Right forelimb (tissue), 1 donor: ENCODE results near the gene ROGDI.
"Not testable (repeated sequence)": the region's sequence is repeated elsewhere in the genome, so short reads cannot be mapped to it uniquely, and the experiment has no call there.

ENCODE experiments used
- DNase-seq: peaks from one replicate; pipeline ENCODE4 v3.0.0-alpha.2; 2018

The ROGDI gene

GRCh38 chr16:4790261-4790660 lies 12.2 kb downstream of the ROGDI start:
- no peak for DNase-seq

GRCh38 chr16:4788910-4789309 lies 13.5 kb downstream of the ROGDI start:
- no peak for DNase-seq

GRCh38 chr16:4788489-4788889 lies 13.9 kb downstream of the ROGDI start:
- no peak for DNase-seq

DNA sequence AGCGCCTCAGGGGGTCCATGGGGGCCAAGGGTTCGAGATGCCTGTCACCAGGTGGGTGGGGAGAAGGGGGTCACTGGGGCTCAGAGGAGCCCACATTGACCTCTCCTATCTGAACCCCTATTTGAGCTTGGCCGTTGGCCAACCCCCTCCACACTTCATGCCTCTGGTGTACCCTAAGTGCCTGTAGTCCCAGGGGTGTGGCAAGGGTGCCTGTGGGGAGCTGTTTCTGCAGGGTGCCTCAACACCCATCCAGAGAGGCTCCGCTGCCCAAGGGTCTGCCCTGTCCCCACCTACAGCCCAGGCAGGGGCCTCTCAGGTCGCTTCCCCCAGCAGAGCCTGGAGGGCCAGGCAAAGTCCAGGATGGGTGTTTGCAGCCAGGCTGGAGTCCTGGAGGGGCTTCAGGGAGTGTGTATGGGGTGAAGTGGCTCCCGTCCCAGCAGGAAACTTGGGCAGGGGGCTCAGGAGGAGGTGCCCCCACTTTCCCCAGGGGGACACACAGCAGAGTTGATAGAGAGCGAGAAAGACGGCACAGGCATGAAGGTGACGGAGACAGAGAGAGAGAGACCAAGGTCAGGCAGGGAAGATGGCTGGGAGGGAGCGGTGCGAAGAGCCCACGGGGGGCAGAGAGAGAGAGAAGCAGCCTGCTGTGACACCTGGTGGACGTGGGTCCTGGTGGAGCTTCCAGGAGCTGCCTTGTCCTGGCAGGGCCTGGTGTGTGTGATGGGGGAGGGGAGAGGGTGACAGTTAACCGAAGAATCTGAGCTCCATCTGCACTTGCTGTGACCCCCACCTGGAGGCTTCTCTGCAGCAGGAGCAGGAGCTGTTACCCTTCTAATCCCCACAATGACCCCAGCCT lies 14.6 kb downstream of the ROGDI start, which contains the start of gene SEPTIN12:
Gene SEPTIN12 (minus strand): TSS at position 719 of the 856 bp plus-strand sequence. CDS start 700 bp downstream, at position 19.
- no peak for DNase-seq

DNA sequence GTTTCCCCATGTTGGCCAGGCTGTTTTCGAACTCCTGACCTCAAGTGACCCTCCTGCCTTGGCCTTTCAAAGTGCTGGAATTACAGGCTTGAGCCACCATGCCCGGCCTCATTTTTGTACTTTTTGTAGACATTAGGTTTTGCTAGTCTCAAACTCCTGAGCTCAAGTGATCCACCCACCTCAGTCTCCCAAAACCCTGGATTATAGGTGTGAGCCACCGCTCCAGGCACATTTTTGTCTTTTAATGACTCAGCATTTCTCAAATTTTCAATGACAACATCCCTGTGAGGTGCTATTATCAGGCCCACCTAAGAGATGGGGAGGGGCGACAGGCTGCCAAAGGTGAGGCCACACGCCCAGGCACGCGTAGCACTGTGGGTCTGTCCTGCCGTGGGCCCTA lies 15.4 kb downstream of the ROGDI start:
- no peak for DNase-seq

GRCh38 chr16:4785758-4786433 lies 16.5 kb downstream of the ROGDI start:
- DNase-seq = no peak

- not testable (repeated sequence) for DNase-seq
Observed at GRCh38 chr16:4784444-4784987, 17.9 kb downstream of the ROGDI start.

- DNase-seq = no peak
Observed at GRCh38 chr16:4783951-4784336, 18.5 kb downstream of the ROGDI start.

- no peak for DNase-seq
Observed at GRCh38 chr16:4783251-4783950, 19.0 kb downstream of the ROGDI start.

DNA sequence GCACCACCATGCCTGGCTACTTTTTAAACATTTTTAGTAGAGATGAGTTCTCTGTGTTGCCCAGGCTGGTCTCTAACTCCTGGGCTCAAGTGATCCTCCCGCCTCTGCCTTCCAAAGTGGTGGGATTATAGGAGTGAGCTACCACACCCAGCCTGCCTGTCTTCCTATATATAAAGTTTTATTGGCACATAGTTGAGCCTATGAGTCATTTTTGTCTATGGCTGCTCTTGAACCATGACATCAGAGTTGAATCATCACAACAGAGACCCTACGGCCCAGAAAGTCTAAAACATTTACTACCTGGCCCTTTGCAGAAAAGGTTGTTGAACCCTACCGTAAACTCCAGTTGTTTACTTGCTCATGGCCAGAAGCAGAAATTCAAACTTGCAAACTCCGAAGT lies 22.2 kb downstream of the ROGDI start:
- no peak for DNase-seq

- no peak for DNase-seq
Observed at GRCh38 chr16:4778050-4778392, 24.4 kb downstream of the ROGDI start.

DNA sequence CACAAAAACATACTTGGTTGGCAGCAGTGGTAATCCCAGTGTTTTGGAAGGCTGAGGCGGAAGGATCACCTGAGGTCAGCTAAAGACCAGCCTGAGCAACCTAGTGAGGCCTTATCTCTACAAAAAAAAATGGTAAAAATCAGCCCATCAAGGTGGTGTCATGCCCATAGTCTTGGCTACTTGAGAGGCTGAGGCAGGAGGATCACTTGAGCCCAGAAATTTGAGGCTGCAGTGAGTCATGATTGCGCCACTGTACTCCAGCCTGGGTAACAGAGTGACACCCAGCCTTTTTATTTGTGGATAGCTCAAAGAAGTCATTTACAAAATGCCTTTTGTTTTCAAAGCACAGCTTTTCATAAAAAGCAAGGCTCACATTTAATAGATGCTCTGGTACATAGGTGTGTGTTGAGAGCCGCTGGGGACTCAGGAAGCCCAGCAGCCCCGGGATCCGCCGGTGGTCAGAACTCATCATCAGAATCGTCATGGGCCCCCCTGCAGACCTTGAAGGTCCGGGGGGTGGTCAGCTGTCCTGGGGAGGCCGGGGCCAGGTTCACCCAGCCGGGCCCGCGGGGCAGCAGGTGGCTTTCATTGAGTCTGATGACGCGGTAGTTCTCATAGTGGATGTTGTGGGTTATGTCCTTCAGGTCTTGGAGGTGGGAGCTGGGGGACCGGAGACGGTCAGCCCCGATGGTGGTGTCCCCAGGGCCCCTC lies 24.9 kb downstream of the ROGDI start:
- no peak for DNase-seq

GRCh38 chr16:4776141-4776705 lies 26.2 kb downstream of the ROGDI start:
- no peak for DNase-seq

GRCh38 chr16:4775005-4775404 lies 27.4 kb downstream of the ROGDI start:
- DNase-seq = no peak

DNA sequence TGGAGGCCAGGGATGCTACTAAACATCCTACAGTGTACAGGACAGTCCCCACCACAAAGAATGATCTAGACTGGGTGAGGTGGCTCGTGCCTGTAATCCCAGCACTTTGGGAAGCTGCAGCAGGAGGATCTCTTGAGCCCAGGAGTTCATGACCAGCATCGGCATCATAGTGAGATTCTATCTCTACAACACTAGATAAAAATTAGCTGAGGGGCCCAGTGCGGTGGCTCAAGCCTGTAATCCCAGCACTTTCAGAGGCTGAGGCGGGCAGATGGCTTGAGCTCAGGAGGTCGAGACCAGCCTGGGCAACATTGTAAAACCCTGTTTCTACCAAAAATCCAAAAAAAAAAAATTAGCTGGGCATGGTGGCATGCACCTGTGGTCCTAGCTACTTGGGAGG lies 30.1 kb downstream of the ROGDI start:
- DNase-seq = no peak

GRCh38 chr16:4771646-4772045 lies 30.8 kb downstream of the ROGDI start:
- DNase-seq = no peak

- DNase-seq = no peak
Observed at GRCh38 chr16:4769306-4769638, 33.2 kb downstream of the ROGDI start.

GRCh38 chr16:4768549-4769305 lies 33.7 kb downstream of the ROGDI start:
- peak; percentile 99 for DNase-seq

DNA sequence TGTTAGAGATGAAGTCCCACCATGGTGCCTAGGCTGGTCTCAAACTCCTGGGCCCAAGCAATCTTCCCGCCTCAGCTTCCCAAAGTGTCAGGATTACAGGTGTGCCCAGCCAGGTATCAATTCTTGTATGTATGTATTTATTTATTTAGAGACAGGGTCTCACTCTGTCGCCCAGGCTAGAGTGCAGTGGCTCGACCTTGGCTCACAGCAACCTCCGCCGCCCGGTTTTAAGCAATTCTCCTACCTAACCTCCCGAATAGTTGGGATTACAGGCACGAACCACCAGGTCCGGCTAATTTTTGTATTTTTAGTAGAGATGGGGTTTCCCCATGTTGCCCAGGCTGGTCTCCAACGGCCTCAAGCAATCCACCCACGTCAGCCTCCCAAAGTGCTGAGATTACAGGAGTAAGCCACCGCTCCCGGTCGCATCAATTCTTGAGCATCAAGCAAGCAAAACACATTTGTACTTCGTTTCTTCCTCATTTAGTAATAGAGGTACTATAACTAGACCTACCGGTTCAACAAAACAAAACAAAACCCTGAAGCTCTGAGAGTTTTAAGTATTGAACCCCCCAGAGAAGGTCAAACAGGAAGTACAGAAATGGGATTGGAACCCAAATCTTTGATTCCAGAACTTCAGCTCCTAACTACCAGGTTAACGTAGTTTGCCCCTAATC lies 34.4 kb downstream of the ROGDI start:
- no peak for DNase-seq

DNA sequence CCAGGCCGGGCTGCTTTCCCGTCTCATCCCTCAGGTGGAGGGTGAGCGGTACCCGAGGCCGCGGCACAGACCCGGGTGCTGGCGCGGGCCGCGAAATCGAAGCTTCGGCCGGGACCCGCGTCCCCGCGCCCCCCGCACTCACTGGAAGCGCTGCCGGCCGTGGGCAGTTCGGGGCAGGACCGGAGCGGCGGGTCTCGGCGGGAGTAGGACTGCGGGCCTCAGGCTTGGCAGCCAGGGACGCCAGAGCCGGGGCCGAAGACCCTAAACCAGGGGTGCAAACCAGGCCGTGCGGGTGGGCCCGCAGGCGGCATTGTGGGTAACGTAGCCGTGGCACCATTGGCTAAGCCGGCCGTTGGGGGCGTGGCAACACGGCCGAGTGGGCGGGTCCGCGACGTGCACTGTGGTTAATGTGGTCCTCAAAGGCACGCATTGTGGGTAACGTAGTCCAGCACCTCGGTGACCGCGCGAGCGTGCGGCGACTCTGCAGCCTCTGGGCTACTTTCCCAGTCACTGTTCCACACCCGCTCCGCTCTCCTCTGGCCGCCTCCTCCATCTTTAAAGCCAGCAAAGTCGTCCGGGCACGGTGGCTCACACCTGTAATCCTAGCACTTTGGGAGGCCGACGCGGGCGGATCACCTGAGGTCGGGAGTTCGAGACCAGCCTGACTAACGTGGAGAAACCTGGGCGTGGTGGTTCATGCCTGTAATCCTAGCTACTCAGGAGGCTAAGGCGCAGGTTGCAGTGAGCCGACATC lies 35.4 kb downstream of the ROGDI start, which contains the start of gene ZNF500:
Gene ZNF500 (minus strand): TSS at position 288 of the 754 bp plus-strand sequence. CDS start 1,184 bp downstream, outside the sequence.
- DNase-seq = peak; percentile 98
